Measurements from ENCODE around the gene KIF3C.
"Not testable (repeated sequence)": the region's sequence is repeated elsewhere in the genome, so short reads cannot be mapped to it uniquely, and the experiment has no call there.

Gene KIF3C

GRCh38 chr2:25998816-25999383 lies 16.6 kb upstream of the KIF3C start:
- not testable (repeated sequence) for FAIRE-seq

- no peak for FAIRE-seq
Observed at GRCh38 chr2:25996844-25997243, 14.5 kb upstream of the KIF3C start.

- no peak for FAIRE-seq
Observed at GRCh38 chr2:25994509-25994908, 12.2 kb upstream of the KIF3C start.

- FAIRE-seq: no peak
Observed at GRCh38 chr2:25993049-25993448, 10.8 kb upstream of the KIF3C start.

- no peak for FAIRE-seq
Observed at GRCh38 chr2:25992556-25992955, 10.3 kb upstream of the KIF3C start.

GRCh38 chr2:25991965-25992364 lies 9.7 kb upstream of the KIF3C start:
- FAIRE-seq: no peak

GRCh38 chr2:25989154-25989553 lies 6.9 kb upstream of the KIF3C start:
- no peak for FAIRE-seq

GRCh38 chr2:25988134-25988533 lies 5.8 kb upstream of the KIF3C start:
- FAIRE-seq: no peak

- FAIRE-seq: no peak
Observed at GRCh38 chr2:25983735-25984134, 1.4 kb upstream of the KIF3C start.

GRCh38 chr2:25982968-25983280 lies 627 bp upstream of the KIF3C start:
- no peak for FAIRE-seq

GRCh38 chr2:25981596-25982272 lies 563 bp downstream of the KIF3C start:
- no peak for FAIRE-seq

- FAIRE-seq: no peak
Observed at GRCh38 chr2:25980951-25981350, 1.3 kb downstream of the KIF3C start.

- no peak for FAIRE-seq
Observed at GRCh38 chr2:25980076-25980887, 2.0 kb downstream of the KIF3C start.

- FAIRE-seq: no peak
Observed at GRCh38 chr2:25979001-25979400, 3.3 kb downstream of the KIF3C start.

GRCh38 chr2:25977768-25978167 lies 4.5 kb downstream of the KIF3C start:
- no peak for FAIRE-seq

GRCh38 chr2:25976983-25977741 lies 5.1 kb downstream of the KIF3C start:
- FAIRE-seq: no peak

GRCh38 chr2:25972049-25972823 lies 10.1 kb downstream of the KIF3C start:
- FAIRE-seq: no peak

GRCh38 chr2:25971596-25971995 lies 10.7 kb downstream of the KIF3C start:
- no peak for FAIRE-seq

GRCh38 chr2:25966531-25967270 lies 15.6 kb downstream of the KIF3C start:
- no peak for FAIRE-seq

- no peak for FAIRE-seq
Observed at GRCh38 chr2:25964891-25965290, 17.4 kb downstream of the KIF3C start.

- no peak for FAIRE-seq
Observed at GRCh38 chr2:25960920-25961319, 21.4 kb downstream of the KIF3C start.

GRCh38 chr2:25960396-25960795 lies 21.9 kb downstream of the KIF3C start:
- FAIRE-seq: no peak
